Neural cell (in vitro differentiated cells): ENCODE results near the gene NHSL2.

Experiments used
- CTCF ChIP-seq: fragments of 450-650 bp; IDR thresholded peaks from 2 replicates; pipeline ENCODE4 v1.5.1; 2014; ENCODE audit warnings: antibody characterized with exemption, mild to moderate bottlenecking, moderate library complexity; ENCODE audit not compliant: poor library complexity, severe bottlenecking
- EP300 ChIP-seq: fragments of 450-650 bp; conservative IDR thresholded peaks from 2 replicates; pipeline ENCODE4 v1.6.1; 2014; ENCODE audit warnings: antibody characterized with exemption, mild to moderate bottlenecking, moderate library complexity; ENCODE audit not compliant: poor library complexity, severe bottlenecking
- EZH2 ChIP-seq: fragments of 200-600, 300-800 bp; shearing (Covaris generic), sonication (generic); IDR thresholded peaks from 2 replicates; pipeline ENCODE4 v1.6.1; 2014; ENCODE audit warnings: antibody characterized with exemption, low read length, borderline replicate concordance, mild to moderate bottlenecking; ENCODE audit not compliant: insufficient read depth, poor library complexity, severe bottlenecking
- MXI1 ChIP-seq: fragments of 450-650 bp; conservative IDR thresholded peaks from 2 replicates; pipeline ENCODE4 v1.6.1; 2014; ENCODE audit warnings: antibody characterized with exemption, mild to moderate bottlenecking; ENCODE audit not compliant: poor library complexity, severe bottlenecking
- POLR2AphosphoS5 ChIP-seq: IDR thresholded peaks from 2 replicates; pipeline ENCODE4 v1.6.1; 2012
- RAD21 ChIP-seq: fragments of 450-650 bp; conservative IDR thresholded peaks from 2 replicates; pipeline ENCODE4 v1.6.1; 2014; ENCODE audit warnings: antibody characterized with exemption, mild to moderate bottlenecking, moderate library complexity
- REST ChIP-seq: IDR thresholded peaks from 2 replicates; pipeline ENCODE4 v1.6.1; 2012; ENCODE audit warnings: borderline replicate concordance
- SMC3 ChIP-seq: fragments of 450-650 bp; conservative IDR thresholded peaks from 2 replicates; pipeline ENCODE4 v1.6.1; 2014; ENCODE audit warnings: antibody characterized with exemption, mild to moderate bottlenecking, moderate library complexity; ENCODE audit not compliant: poor library complexity
- TAF1 ChIP-seq: IDR thresholded peaks from 2 replicates; pipeline ENCODE4 v1.6.1; 2012; ENCODE audit warnings: low read depth

- TF ChIP-seq REST (no peak), TAF1 (no peak), CTCF (no peak), EZH2 (no peak), POLR2AphosphoS5 (no peak), EP300 (no peak), SMC3 (no peak), MXI1 (no peak), RAD21 (no peak)
These were observed 200.4 kb downstream of the NHSL2 start for GRCh38 chrX:72110876-72111708.
